Gastrocnemius medialis (tissue), 4 donors: ENCODE measurements around the gene FAM25C.
"Not testable (repeated sequence)": the region's sequence is repeated elsewhere in the genome, so short reads cannot be mapped to it uniquely, and the experiment has no call there.

ENCODE experiments used
- POLR2A ChIP-seq, 2 donors: fragments of 450-650 bp; IDR thresholded peaks; one replicate each; pipeline ENCODE4 v1.6.1; 2017; ENCODE audit warnings: antibody characterized with exemption in 2 of 2, mild to moderate bottlenecking in 2 of 2, moderate library complexity in 2 of 2
- TF ChIP-seq, protein P1 (sequence below), 5 experiments: fragments of 450-650 bp in 3 of 5; fragments of 200-600 bp in 2 of 5; sonication (generic) in 2 of 5; IDR thresholded peaks in 4 of 5; conservative IDR thresholded peaks in 1 of 5; 1 replicate in 4 of 5; 2 replicates in 1 of 5; pipeline ENCODE4 v1.5.1; 2016 to 2019; ENCODE audit warnings: antibody characterized with exemption in 5 of 5, mild to moderate bottlenecking in 3 of 5, moderate library complexity in 3 of 5

- TF ChIP-seq, protein P1, sequence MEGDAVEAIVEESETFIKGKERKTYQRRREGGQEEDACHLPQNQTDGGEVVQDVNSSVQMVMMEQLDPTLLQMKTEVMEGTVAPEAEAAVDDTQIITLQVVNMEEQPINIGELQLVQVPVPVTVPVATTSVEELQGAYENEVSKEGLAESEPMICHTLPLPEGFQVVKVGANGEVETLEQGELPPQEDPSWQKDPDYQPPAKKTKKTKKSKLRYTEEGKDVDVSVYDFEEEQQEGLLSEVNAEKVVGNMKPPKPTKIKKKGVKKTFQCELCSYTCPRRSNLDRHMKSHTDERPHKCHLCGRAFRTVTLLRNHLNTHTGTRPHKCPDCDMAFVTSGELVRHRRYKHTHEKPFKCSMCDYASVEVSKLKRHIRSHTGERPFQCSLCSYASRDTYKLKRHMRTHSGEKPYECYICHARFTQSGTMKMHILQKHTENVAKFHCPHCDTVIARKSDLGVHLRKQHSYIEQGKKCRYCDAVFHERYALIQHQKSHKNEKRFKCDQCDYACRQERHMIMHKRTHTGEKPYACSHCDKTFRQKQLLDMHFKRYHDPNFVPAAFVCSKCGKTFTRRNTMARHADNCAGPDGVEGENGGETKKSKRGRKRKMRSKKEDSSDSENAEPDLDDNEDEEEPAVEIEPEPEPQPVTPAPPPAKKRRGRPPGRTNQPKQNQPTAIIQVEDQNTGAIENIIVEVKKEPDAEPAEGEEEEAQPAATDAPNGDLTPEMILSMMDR (IDR thresholded peaks at IDR 0.05 in 4 of 5, conservative IDR thresholded peaks at IDR 0.05 in 1 of 5) = not testable (repeated sequence)
- TF ChIP-seq POLR2A (IDR thresholded peaks at IDR 0.05) = not testable (repeated sequence)
Measured at GRCh38 chr10:47994045-47994444, 5.5 kb downstream of the FAM25C start.
